ENCODE measurements around the gene WDR62.
A peak's percentile ranks its signal among the peaks of the same experiment; 100 is the strongest.

The WDR62 gene

DNA sequence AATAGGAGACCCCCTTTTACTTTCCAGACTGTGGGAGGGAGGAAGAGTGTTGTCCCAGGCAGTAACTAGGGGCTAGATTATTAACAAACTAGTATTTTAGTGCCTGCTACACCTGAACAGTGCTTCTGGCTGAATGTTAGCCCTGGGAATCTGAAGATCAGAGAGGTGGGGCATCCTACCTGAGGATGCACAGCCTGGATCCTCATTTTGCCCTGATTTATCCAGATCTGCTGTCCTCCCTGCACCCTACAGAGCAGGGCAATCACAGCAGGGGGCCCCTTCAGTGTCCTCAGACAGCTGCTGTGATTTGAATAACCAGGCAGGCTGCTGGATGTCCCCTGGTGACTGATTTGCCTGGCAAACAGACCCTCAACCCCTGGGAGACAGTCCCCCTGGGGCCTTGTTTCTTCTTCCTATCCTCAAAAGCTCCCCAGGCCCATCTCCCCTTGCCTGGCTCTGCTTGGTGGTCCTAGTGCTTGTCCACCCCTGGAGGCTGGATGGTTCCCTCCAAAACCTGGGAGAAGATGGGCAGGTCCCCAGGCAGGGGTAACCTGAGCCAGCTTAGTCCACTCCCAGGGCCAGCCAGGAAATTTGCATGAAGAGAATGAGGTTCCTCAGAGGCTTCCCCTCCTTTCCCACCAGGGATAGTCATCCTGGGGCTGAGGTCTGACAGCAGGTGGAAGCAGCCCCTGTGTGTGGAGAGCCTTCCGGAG, 55.9 kb downstream of the WDR62 start, which contains the start of gene OVOL3 (continued):
- TF ChIP-seq, protein P1, sequence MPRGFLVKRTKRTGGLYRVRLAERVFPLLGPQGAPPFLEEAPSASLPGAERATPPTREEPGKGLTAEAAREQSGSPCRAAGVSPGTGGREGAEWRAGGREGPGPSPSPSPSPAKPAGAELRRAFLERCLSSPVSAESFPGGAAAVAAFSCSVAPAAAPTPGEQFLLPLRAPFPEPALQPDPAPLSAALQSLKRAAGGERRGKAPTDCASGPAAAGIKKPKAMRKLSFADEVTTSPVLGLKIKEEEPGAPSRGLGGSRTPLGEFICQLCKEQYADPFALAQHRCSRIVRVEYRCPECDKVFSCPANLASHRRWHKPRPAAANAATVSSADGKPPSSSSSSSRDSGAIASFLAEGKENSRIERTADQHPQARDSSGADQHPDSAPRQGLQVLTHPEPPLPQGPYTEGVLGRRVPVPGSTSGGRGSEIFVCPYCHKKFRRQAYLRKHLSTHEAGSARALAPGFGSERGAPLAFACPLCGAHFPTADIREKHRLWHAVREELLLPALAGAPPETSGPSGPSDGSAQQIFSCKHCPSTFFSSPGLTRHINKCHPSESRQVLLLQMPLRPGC (tag by site-specific recombination; IDR thresholded peaks at IDR 0.05): no peak
- TF ChIP-seq ZNF350 (tag by site-specific recombination; IDR thresholded peaks at IDR 0.05): no peak
- TF ChIP-seq ZNF544 (tag by site-specific recombination; IDR thresholded peaks at IDR 0.05): no peak
- TF ChIP-seq ZNF24 (tag by site-specific recombination; IDR thresholded peaks at IDR 0.05): 0 out of 2 replicates have a peak, but pooled peaks have one; percentile 17
- TF ChIP-seq ZNF175 (tag by site-specific recombination; IDR thresholded peaks at IDR 0.05): no peak
- no peak for TF ChIP-seq ZNF10 (tag by site-specific recombination; IDR thresholded peaks at IDR 0.05)
- TF ChIP-seq GLIS2 (tag by site-specific recombination; IDR thresholded peaks at IDR 0.05): 0 out of 2 replicates have a peak, but pooled peaks have one; percentile 30
- TF ChIP-seq, protein P2, sequence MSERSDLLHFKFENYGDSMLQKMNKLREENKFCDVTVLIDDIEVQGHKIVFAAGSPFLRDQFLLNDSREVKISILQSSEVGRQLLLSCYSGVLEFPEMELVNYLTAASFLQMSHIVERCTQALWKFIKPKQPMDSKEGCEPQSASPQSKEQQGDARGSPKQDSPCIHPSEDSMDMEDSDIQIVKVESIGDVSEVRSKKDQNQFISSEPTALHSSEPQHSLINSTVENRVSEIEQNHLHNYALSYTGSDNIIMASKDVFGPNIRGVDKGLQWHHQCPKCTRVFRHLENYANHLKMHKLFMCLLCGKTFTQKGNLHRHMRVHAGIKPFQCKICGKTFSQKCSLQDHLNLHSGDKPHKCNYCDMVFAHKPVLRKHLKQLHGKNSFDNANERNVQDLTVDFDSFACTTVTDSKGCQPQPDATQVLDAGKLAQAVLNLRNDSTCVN (tag by site-specific recombination; optimal IDR thresholded peaks at IDR 0.05): no peak
- TF ChIP-seq ZNF610 (tag by site-specific recombination; IDR thresholded peaks at IDR 0.05; ENCODE audit: borderline replicate concordance): no peak
- TF ChIP-seq, protein P3, sequence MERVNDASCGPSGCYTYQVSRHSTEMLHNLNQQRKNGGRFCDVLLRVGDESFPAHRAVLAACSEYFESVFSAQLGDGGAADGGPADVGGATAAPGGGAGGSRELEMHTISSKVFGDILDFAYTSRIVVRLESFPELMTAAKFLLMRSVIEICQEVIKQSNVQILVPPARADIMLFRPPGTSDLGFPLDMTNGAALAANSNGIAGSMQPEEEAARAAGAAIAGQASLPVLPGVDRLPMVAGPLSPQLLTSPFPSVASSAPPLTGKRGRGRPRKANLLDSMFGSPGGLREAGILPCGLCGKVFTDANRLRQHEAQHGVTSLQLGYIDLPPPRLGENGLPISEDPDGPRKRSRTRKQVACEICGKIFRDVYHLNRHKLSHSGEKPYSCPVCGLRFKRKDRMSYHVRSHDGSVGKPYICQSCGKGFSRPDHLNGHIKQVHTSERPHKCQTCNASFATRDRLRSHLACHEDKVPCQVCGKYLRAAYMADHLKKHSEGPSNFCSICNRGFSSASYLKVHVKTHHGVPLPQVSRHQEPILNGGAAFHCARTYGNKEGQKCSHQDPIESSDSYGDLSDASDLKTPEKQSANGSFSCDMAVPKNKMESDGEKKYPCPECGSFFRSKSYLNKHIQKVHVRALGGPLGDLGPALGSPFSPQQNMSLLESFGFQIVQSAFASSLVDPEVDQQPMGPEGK (tag by site-specific recombination; IDR thresholded peaks at IDR 0.05): no peak
- peak; percentile 96 for TF ChIP-seq GLIS1 (tag by site-specific recombination; IDR thresholded peaks at IDR 0.05)
- no peak for TF ChIP-seq ZEB2 (tag by site-specific recombination; IDR thresholded peaks at IDR 0.05)
- TF ChIP-seq ZSCAN30 (tag by site-specific recombination; IDR thresholded peaks at IDR 0.05): no peak
- no peak for TF ChIP-seq MEIS1 (CRISPR knock-in tag; IDR thresholded peaks at IDR 0.05; ENCODE audit: borderline replicate concordance)
- no peak for TF ChIP-seq ZNF776 (tag by site-specific recombination; IDR thresholded peaks at IDR 0.05; ENCODE audit: borderline replicate concordance)
- TF ChIP-seq ZNF600 (tag by site-specific recombination; IDR thresholded peaks at IDR 0.05): no peak
- TF ChIP-seq, protein P4, sequence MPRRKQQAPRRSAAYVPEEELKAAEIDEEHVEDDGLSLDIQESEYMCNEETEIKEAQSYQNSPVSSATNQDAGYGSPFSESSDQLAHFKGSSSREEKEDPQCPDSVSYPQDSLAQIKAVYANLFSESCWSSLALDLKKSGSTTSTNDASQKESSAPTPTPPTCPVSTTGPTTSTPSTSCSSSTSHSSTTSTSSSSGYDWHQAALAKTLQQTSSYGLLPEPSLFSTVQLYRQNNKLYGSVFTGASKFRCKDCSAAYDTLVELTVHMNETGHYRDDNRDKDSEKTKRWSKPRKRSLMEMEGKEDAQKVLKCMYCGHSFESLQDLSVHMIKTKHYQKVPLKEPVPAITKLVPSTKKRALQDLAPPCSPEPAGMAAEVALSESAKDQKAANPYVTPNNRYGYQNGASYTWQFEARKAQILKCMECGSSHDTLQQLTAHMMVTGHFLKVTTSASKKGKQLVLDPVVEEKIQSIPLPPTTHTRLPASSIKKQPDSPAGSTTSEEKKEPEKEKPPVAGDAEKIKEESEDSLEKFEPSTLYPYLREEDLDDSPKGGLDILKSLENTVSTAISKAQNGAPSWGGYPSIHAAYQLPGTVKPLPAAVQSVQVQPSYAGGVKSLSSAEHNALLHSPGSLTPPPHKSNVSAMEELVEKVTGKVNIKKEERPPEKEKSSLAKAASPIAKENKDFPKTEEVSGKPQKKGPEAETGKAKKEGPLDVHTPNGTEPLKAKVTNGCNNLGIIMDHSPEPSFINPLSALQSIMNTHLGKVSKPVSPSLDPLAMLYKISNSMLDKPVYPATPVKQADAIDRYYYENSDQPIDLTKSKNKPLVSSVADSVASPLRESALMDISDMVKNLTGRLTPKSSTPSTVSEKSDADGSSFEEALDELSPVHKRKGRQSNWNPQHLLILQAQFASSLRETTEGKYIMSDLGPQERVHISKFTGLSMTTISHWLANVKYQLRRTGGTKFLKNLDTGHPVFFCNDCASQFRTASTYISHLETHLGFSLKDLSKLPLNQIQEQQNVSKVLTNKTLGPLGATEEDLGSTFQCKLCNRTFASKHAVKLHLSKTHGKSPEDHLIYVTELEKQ (tag by site-specific recombination; IDR thresholded peaks at IDR 0.05; ENCODE audit: borderline replicate concordance): no peak
- no peak for TF ChIP-seq ZNF624 (tag by site-specific recombination; IDR thresholded peaks at IDR 0.05)
- TF ChIP-seq, protein P5, sequence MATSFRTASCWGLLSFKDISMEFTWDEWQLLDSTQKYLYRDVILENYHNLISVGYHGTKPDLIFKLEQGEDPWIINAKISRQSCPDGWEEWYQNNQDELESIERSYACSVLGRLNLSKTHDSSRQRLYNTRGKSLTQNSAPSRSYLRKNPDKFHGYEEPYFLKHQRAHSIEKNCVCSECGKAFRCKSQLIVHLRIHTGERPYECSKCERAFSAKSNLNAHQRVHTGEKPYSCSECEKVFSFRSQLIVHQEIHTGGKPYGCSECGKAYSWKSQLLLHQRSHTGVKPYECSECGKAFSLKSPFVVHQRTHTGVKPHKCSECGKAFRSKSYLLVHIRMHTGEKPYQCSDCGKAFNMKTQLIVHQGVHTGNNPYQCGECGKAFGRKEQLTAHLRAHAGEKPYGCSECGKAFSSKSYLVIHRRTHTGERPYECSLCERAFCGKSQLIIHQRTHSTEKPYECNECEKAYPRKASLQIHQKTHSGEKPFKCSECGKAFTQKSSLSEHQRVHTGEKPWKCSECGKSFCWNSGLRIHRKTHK (tag by site-specific recombination; IDR thresholded peaks at IDR 0.05): no peak

Data from HEK293 (cell line).